IMR-90 (cell line): ENCODE data around the gene NOS1. TPM values are rescaled to one million over a fixed set of nuclear protein-coding genes. Genes with fewer than 3 reads are reported as not detected.

Source experiments
- ATAC-seq: fragments of 200-7000 bp; cut with Tn5 transposase; 2 replicates; pipeline ENCODE4 v1.9.1; 2020; ENCODE audit warnings: low read depth, mild to moderate bottlenecking, moderate library complexity
- BruUV-seq: library from RNA; stranded (reverse); fragments of 400-500 nt; replicated peaks from 2 replicates; lab custom pipeline; 2021; lab: Mats Ljungman, UMichigan
- CTCF ChIA-PET: fragments of 300-600 bp; formaldehyde crosslinking; extraction: SDS; loops from one replicate; lab custom pipeline; 2021; ENCODE audit warnings: antibody characterized with exemption; lab: Yijun Ruan, JAX
- POLR2A ChIA-PET: fragments of 300-600 bp; sonication (Branson Sonifier 250); formaldehyde crosslinking; loops from one replicate; lab custom pipeline; 2022; ENCODE audit warnings: antibody characterized with exemption; ENCODE audit not compliant: unreplicated experiment; lab: Charles Lee
- DNase-seq: peaks from one replicate; pipeline ENCODE4 v3.0.0; 2013
- H2AFZ ChIP-seq: replicated peaks from 2 replicates; pipeline ENCODE3; 2013; ENCODE audit warnings: low read length, mild to moderate bottlenecking; ENCODE audit not compliant: poor library complexity
- H2AK5ac ChIP-seq: 2 replicates; pipeline ENCODE4 v1.6.1; 2013; ENCODE audit warnings: low read depth, low read length, inconsistent platforms
- H2AK9ac ChIP-seq: replicated peaks from 2 replicates; pipeline ENCODE3; 2013; ENCODE audit warnings: mild to moderate bottlenecking, low read depth, low read length, moderate library complexity; ENCODE audit not compliant: poor library complexity
- H2BK120ac ChIP-seq: 2 replicates; pipeline ENCODE4 v1.6.1; 2013; ENCODE audit warnings: low read depth, low read length, inconsistent platforms
- H2BK15ac ChIP-seq: 3 replicates; pipeline ENCODE4 v1.6.1; 2013; ENCODE audit warnings: low read depth, low read length, inconsistent platforms
- H2BK20ac ChIP-seq: 2 replicates; pipeline ENCODE4 v1.6.1; 2013; ENCODE audit warnings: low read depth, mild to moderate bottlenecking, inconsistent platforms, low read length, moderate library complexity
- H2BK5ac ChIP-seq: 2 replicates; pipeline ENCODE4 v1.6.1; 2013; ENCODE audit warnings: mild to moderate bottlenecking, low read depth, low read length, inconsistent platforms; ENCODE audit not compliant: poor library complexity, severe bottlenecking
- H3K14ac ChIP-seq: replicated peaks from 2 replicates; pipeline ENCODE4 v1.6.1; 2013; ENCODE audit warnings: low read depth, low read length, inconsistent platforms
- H3K18ac ChIP-seq: 2 replicates; pipeline ENCODE4 v1.6.1; 2013; ENCODE audit warnings: low read depth, low read length, control low read depth
- H3K23ac ChIP-seq: 2 replicates; pipeline ENCODE4 v1.6.1; 2013; ENCODE audit warnings: low read depth, low read length, inconsistent platforms
- H3K27ac ChIP-seq: 2 replicates; pipeline ENCODE4 v1.5.1; 2013; ENCODE audit warnings: mild to moderate bottlenecking, control low read depth, low read length; ENCODE audit not compliant: insufficient read depth
- H3K27me3 ChIP-seq: 2 replicates; pipeline ENCODE4 v1.6.1; 2013; ENCODE audit warnings: low read length; ENCODE audit not compliant: control insufficient read depth, insufficient read depth
- H3K36me3 ChIP-seq: 2 replicates; pipeline ENCODE4 v1.6.1; 2013; ENCODE audit warnings: low read length, mixed read lengths; ENCODE audit not compliant: control insufficient read depth, insufficient read depth
- H3K4ac ChIP-seq: 2 replicates; pipeline ENCODE4 v1.6.1; 2013; ENCODE audit warnings: low read depth, low read length, inconsistent platforms
- H3K4me1 ChIP-seq: 2 replicates; pipeline ENCODE4 v1.6.1; 2013; ENCODE audit warnings: low read length, mixed read lengths; ENCODE audit not compliant: control insufficient read depth, insufficient read depth
- H3K4me2 ChIP-seq: 2 replicates; pipeline ENCODE4 v1.6.1; 2013; ENCODE audit warnings: low read depth, mild to moderate bottlenecking, control low read depth, low read length, moderate library complexity
- H3K4me3 ChIP-seq: 2 replicates; pipeline ENCODE4 v1.5.1; 2013; ENCODE audit warnings: low read depth, mild to moderate bottlenecking, control low read depth, low read length, moderate library complexity; ENCODE audit not compliant: insufficient read depth
- H3K56ac ChIP-seq: 2 replicates; pipeline ENCODE4 v1.6.1; 2013; ENCODE audit warnings: low read length, inconsistent platforms; ENCODE audit not compliant: insufficient read depth; ENCODE audit errors: extremely low read depth
- H3K79me1 ChIP-seq, 2 experiments: 2 replicates each; pipeline ENCODE4 v1.6.1; 2013; ENCODE audit warnings: low read length in 2 of 2, inconsistent platforms in 1 of 2, low read depth in 1 of 2
- H3K9ac ChIP-seq: 2 replicates; pipeline ENCODE4 v1.6.1; 2013; ENCODE audit warnings: low read depth, low read length, control low read depth
- H3K9me1 ChIP-seq: 2 replicates; pipeline ENCODE4 v1.6.1; 2013; ENCODE audit warnings: low read length, inconsistent platforms; ENCODE audit not compliant: insufficient read depth
- H3K9me3 ChIP-seq: 2 replicates; pipeline ENCODE4 v1.6.1; 2013; ENCODE audit warnings: low read length; ENCODE audit not compliant: control insufficient read depth, insufficient read depth
- H4K20me1 ChIP-seq: 2 replicates; pipeline ENCODE4 v1.6.1; 2013; ENCODE audit warnings: low read length, inconsistent platforms; ENCODE audit not compliant: insufficient read depth
- H4K5ac ChIP-seq: 2 replicates; pipeline ENCODE4 v1.6.1; 2013; ENCODE audit warnings: mild to moderate bottlenecking, low read depth, low read length, control low read depth
- H4K8ac ChIP-seq, 2 experiments: 2 replicates each; pipeline ENCODE4 v1.6.1; 2013; ENCODE audit warnings: low read depth in 2 of 2, low read length in 2 of 2, control low read depth in 1 of 2, inconsistent platforms in 1 of 2
- H4K91ac ChIP-seq: 2 replicates; pipeline ENCODE4 v1.6.1; 2013; ENCODE audit warnings: low read depth, low read length, inconsistent platforms; ENCODE audit not compliant: insufficient read depth
- BHLHE40 ChIP-seq: fragments of 150-350 bp; IDR thresholded peaks from 2 replicates; pipeline ENCODE4 v1.6.1; 2016; ENCODE audit warnings: mild to moderate bottlenecking, low read depth, low read length
- CHD1 ChIP-seq: IDR thresholded peaks from 2 replicates; pipeline ENCODE4 v1.6.1; 2012; ENCODE audit warnings: low read depth, low read length, improper control_type of control experiment
- CTCF ChIP-seq: conservative IDR thresholded peaks from 2 replicates; pipeline ENCODE4 v1.5.1; 2012; ENCODE audit warnings: mild to moderate bottlenecking, low read depth, low read length, improper control_type of control experiment
- ELK1 ChIP-seq: fragments of 150-350 bp; IDR thresholded peaks from 2 replicates; pipeline ENCODE4 v1.6.1; 2016; ENCODE audit warnings: low read depth, mild to moderate bottlenecking, low read length, moderate library complexity, borderline replicate concordance
- FOS ChIP-seq: fragments of 150-350 bp; IDR thresholded peaks from 2 replicates; pipeline ENCODE4 v1.6.1; 2016; ENCODE audit warnings: low read depth, low read length
- MAFK ChIP-seq: IDR thresholded peaks from 2 replicates; pipeline ENCODE4 v1.6.1; 2012; ENCODE audit warnings: low read depth, low read length, improper control_type of control experiment
- MAZ ChIP-seq: IDR thresholded peaks from 2 replicates; pipeline ENCODE4 v1.6.1; 2012; ENCODE audit warnings: low read depth, mild to moderate bottlenecking, low read length, improper control_type of control experiment, moderate library complexity, borderline replicate concordance
- MXI1 ChIP-seq: IDR thresholded peaks from 2 replicates; pipeline ENCODE4 v1.6.1; 2012; ENCODE audit warnings: low read depth, mild to moderate bottlenecking, low read length, moderate library complexity, borderline replicate concordance
- NFE2L2 ChIP-seq: fragments of 150-350 bp; IDR thresholded peaks from 2 replicates; pipeline ENCODE4 v1.6.1; 2016; ENCODE audit warnings: low read depth, mild to moderate bottlenecking, low read length
- RAD21 ChIP-seq: IDR thresholded peaks from 2 replicates; pipeline ENCODE4 v1.6.1; 2012; ENCODE audit warnings: low read length, improper control_type of control experiment
- RFX5 ChIP-seq: IDR thresholded peaks from 2 replicates; pipeline ENCODE4 v1.8.0; 2012; ENCODE audit warnings: low read depth, mild to moderate bottlenecking, low read length, moderate library complexity
- SMC3 ChIP-seq: fragments of 150-350 bp; IDR thresholded peaks from 2 replicates; pipeline ENCODE4 v1.6.1; 2016; ENCODE audit warnings: low read depth, mild to moderate bottlenecking, antibody characterized with exemption, low read length, moderate library complexity
- USF2 ChIP-seq: fragments of 150-350 bp; IDR thresholded peaks from 2 replicates; pipeline ENCODE4 v1.6.1; 2017; ENCODE audit warnings: mild to moderate bottlenecking, antibody characterized with exemption, low read length, low read depth
- WGBS, 2 experiments: methylation state at CpG; one replicate each; pipeline versions ENCODE4 v1.1.5 to v1.1.7; 2013; ENCODE audit warnings: missing lambda C conversion rate in 2 of 2; ENCODE audit not compliant: insufficient read length in 1 of 2; ENCODE audit errors: extremely low coverage in 2 of 2; 5-methylcytosine and 5-hydroxymethylcytosine counted together
- dilution Hi-C: fragments of 300-500 bp; cut with HindIII; formaldehyde crosslinking; loops from one replicate; pipeline ENCODE4 v1.14.3; 2018; ENCODE audit warnings: low sequenced_read_pairs; ENCODE audit not compliant: unreplicated experiment
- in situ Hi-C: fragments of 300-500 bp; cut with MboI; formaldehyde crosslinking; loops from 3 replicates; pipeline ENCODE4 v1.14.3; 2019; ENCODE audit warnings: low sequenced_read_pairs, inconsistent platforms, mixed read lengths
- intact Hi-C: fragments of 100-400 bp; cut with micrococcal nuclease; formaldehyde crosslinking; loops from 2 replicates; pipeline ENCODE4 v1.10.0; 2022
- polyA plus RNA-seq, 3 experiments: library from polyadenylated mRNA; depleted of rRNA; stranded (reverse); fragments of >200 nt; gene quantifications; 2 replicates each; pipeline ENCODE4 v1.2.3, GENCODE V29; 2012; ENCODE audit warnings: low replicate concordance in 1 of 3
- total RNA-seq: library from RNA; depleted of rRNA; stranded (reverse); fragments of >200 nt; gene quantifications from 2 replicates; pipeline ENCODE4 v1.2.3, GENCODE V29; 2012

Gene NOS1
- total and polyA plus RNA-seq, 2 of the 4 experiments (the other 2 are of a cell fraction) = 0.09 TPM; not detected in 1

- no peak overlapping the region for H2BK120ac ChIP-seq
- H3K4me1 ChIP-seq = no peaks in the 10 kb centered on the region
- H4K8ac ChIP-seq = no peak overlapping the region
- no peak overlapping the region for H3K4me3 ChIP-seq
- no peak overlapping the region for H2BK15ac ChIP-seq
- no peak overlapping the region for H4K91ac ChIP-seq
- ChIA-PET CTCF (no interaction called here), POLR2A (no interaction called here)
- no peak overlapping the region for H3K4me2 ChIP-seq
- H2AK9ac ChIP-seq = no peak overlapping the region
- H3K27me3 ChIP-seq = no peaks in the 10 kb centered on the region
- H2AK5ac ChIP-seq = no peak overlapping the region
- no peak overlapping the region for H3K14ac ChIP-seq
- H3K36me3 ChIP-seq = no peaks in the 10 kb centered on the region
- TF ChIP-seq RFX5 (no peak), MAFK (no peak), USF2 (no peak), RAD21 (no peak), SMC3 (no peak), MAZ (no peak), MXI1 (no peak), NFE2L2 (no peak), ELK1 (no peak), FOS (no peak), BHLHE40 (no peak), CTCF (no peak), CHD1 (no peak)
- H2BK5ac ChIP-seq = no peak overlapping the region
- peaks cover 26% of the 10 kb centered on the region for H3K9me3 ChIP-seq
- WGBS, 2 experiments = 0% methylated on average over 1 of the region's 1 CpG; no CpG with 5 or more reads in 1 of the 2 experiments
- no peaks in the 10 kb centered on the region for H4K20me1 ChIP-seq
- intact Hi-C loops (no loop called here), dilution Hi-C loops (no loop called here), in situ Hi-C loops (no loop called here)
- H3K23ac ChIP-seq = no peak overlapping the region
- H3K4ac ChIP-seq = no peak overlapping the region
- no peak overlapping the region for H3K56ac ChIP-seq
- DNase-seq = no peak
- no peak overlapping the region for H4K5ac ChIP-seq
- ATAC-seq = no peak
- BruUV-seq = no TSS peak
- H3K9me1 ChIP-seq = no peaks in the 10 kb centered on the region
- no peak overlapping the region for H2BK20ac ChIP-seq
- H3K79me1 ChIP-seq = no peaks in the 10 kb centered on the region
- H2AFZ ChIP-seq = no peak overlapping the region
- H3K9ac ChIP-seq = no peak overlapping the region
- H3K27ac ChIP-seq = no peak overlapping the region
- H3K18ac ChIP-seq = no peak overlapping the region
Observed at GRCh38 chr12:117394491-117394890, 33.1 kb upstream of the NOS1 start.
